RPMI8226 (cell line): ENCODE results near the gene DDI1.

ENCODE experiments used
- DNase-seq: peaks from one replicate; pipeline ENCODE4 v3.0.0-alpha.2; 2015

Gene DDI1

GRCh38 chr11:104036588-104036987, at the start of gene DDI1:
Gene DDI1 (plus strand): TSS chr11:104036640. CDS start chr11:104036823, 183 bp downstream.
- DNase-seq: no peak

- no peak for DNase-seq
Measured at GRCh38 chr11:103987629-103988594, 48.5 kb upstream of the DDI1 start.

GRCh38 chr11:103988595-103988969, 47.9 kb upstream of the DDI1 start:
- DNase-seq: no peak

GRCh38 chr11:103993507-103993906, 42.9 kb upstream of the DDI1 start:
- DNase-seq: no peak

GRCh38 chr11:103994094-103994493, 42.3 kb upstream of the DDI1 start:
- DNase-seq: no peak

GRCh38 chr11:103994518-103994917, 41.9 kb upstream of the DDI1 start:
- DNase-seq: no peak

- DNase-seq: no peak
Measured at GRCh38 chr11:103995896-103996295, 40.5 kb upstream of the DDI1 start.

- no peak for DNase-seq
Measured at GRCh38 chr11:103997082-103997481, 39.4 kb upstream of the DDI1 start.

GRCh38 chr11:103998826-103999508, 37.5 kb upstream of the DDI1 start:
- no peak for DNase-seq

- no peak for DNase-seq
Measured at GRCh38 chr11:104000798-104001197, 35.6 kb upstream of the DDI1 start.

GRCh38 chr11:104001561-104002056, 34.8 kb upstream of the DDI1 start:
- DNase-seq: no peak

GRCh38 chr11:104003491-104003890, 32.9 kb upstream of the DDI1 start:
- DNase-seq: no peak

- DNase-seq: no peak
Measured at GRCh38 chr11:104005234-104005855, 31.1 kb upstream of the DDI1 start.

- no peak for DNase-seq
Measured at GRCh38 chr11:104009744-104010143, 26.7 kb upstream of the DDI1 start.

- DNase-seq: no peak
Measured at GRCh38 chr11:104011044-104011443, 25.4 kb upstream of the DDI1 start.

- DNase-seq: no peak
Measured at GRCh38 chr11:104015649-104016415, 20.6 kb upstream of the DDI1 start.

- no peak for DNase-seq
Measured at GRCh38 chr11:104024572-104024971, 11.9 kb upstream of the DDI1 start.

GRCh38 chr11:104028476-104029263, 7.8 kb upstream of the DDI1 start:
- DNase-seq: no peak

GRCh38 chr11:104033134-104033533, 3.3 kb upstream of the DDI1 start:
- no peak for DNase-seq

GRCh38 chr11:104033561-104033960, 2.9 kb upstream of the DDI1 start:
- DNase-seq: no peak

GRCh38 chr11:104036995-104037394, 555 bp downstream of the DDI1 start:
- DNase-seq: no peak

GRCh38 chr11:104041792-104042191, 5.4 kb downstream of the DDI1 start:
- no peak for DNase-seq
